Measurements from ENCODE around the gene ABHD8. TPM values are rescaled to one million over a fixed set of nuclear protein-coding genes. Genes with fewer than 3 reads are reported as not detected.
"Not testable (repeated sequence)": the region's sequence is repeated elsewhere in the genome, so short reads cannot be mapped to it uniquely, and the experiment has no call there.

The ABHD8 gene
- total RNA-seq, 3 donors from 2014 or later: 3.6 to 4.5 (median 3.7) TPM

GRCh38 chr19:17283504-17283996, 19.7 kb downstream of the ABHD8 start:
- Mint-ChIP-seq H3K9me3 (no peaks in the 10 kb centered on the region), H3K27me3 (ENCODE audit: low read depth) (peaks cover 8% of the 10 kb centered on the region), H3K36me3 (ENCODE audit: insufficient read depth) (no peaks in the 10 kb centered on the region), H3K4me3 (no peak overlapping the region), H3K4me1 (ENCODE audit: low read depth) (peaks cover 7% of the 10 kb centered on the region)
- ATAC-seq (no peak), DNase-seq (no peak)

DNA sequence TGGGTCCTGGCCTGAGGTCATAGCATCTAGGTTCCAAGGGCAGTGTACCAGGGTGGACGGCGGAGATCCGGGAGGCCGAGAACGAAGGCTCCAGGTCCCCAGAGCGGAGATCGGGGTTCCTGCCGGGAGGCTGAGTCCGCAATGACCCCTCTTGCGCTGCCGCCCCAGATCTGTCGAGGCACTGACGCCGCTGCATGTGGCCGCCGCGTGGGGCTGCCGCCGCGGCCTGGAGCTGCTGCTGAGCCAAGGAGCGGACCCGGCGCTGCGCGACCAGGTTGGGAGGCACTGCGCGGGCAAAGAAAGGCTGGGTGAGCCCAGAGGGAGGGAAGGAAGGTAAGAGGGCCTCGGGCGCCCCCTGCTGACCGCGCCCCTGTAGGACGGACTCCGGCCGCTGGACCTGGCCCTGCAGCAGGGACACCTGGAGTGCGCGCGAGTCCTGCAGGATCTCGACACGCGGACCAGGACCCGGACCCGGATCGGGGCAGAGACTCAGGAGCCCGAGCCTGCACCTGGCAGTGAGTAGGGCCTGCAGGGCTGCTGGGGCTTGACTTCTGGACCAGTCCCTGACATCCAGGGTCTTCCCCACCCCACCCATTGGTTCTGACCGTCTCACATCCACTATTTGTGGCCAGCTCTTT, 20.6 kb downstream of the ABHD8 start:
- peaks cover 7% of the 10 kb centered on the region for H3K4me1 Mint-ChIP-seq (ENCODE audit: low read depth)
- H3K36me3 Mint-ChIP-seq (ENCODE audit: insufficient read depth): peaks cover under 1% of the 10 kb centered on the region

DNA sequence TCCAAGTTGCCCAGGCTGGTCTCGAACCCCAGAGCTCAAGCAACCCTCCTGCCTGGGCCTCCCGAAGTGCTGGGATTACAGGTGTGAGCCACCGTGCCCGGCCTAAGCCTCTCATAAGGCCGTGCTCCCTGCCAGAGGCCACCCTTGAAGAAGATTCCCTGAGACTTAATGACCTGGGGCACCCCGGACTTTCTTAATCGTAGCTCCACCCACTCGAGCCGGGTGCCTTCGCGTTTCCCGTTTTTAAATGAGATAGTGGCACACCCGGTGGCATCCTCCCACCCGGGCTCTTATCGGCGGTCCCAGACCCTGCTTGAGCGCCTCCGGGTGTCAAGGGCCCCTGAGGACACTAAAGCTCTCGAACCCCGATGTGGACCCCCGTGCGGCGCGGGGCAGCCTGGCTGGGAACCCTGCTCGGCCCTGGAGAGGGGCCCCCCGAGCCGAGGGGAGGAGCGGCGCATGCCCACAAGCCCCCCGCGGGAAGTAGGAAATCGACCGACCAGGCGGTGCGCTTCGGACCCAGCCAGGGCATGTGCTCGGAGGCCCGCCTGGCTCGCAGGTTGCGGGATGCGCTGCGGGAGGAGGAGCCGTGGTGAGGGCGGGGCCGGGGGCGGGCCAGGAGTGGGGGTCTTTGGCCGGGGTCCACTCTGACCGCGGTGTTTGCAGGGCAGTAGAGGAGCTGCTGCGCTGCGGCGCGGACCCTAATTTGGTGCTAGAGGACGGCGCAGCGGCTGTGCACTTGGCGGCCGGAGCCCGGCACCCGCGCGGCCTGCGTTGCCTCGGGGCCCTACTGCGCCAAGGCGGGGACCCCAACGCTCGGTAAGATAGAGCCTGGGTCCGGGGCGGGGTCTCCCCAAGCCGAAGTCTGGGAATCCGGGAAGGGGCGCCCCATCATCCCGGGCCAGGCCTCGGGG, 21.6 kb downstream of the ABHD8 start, which contains the start of gene ANKLE1:
Gene ANKLE1, plus strand, starts transcription at position 511 of the 914 bp plus-strand sequence. Its CDS starts 20 bp downstream, at position 531.
- Mint-ChIP-seq H3K27me3 (ENCODE audit: low read depth) (peaks cover under 1% of the 10 kb centered on the region), H3K36me3 (ENCODE audit: insufficient read depth) (peaks cover 6% of the 10 kb centered on the region), H3K4me1 (ENCODE audit: low read depth) (peaks cover 7% of the 10 kb centered on the region), H3K4me3 (peak within 1 kb of the TSS; percentile 82), H3K9me3 (no peaks in the 10 kb centered on the region)
- DNase-seq: no peak
- ATAC-seq: peak; percentile 25 to 57

More for the DNA sequence above, 20.6 kb downstream of the ABHD8 start:
- ATAC-seq (peak; percentile 91 to 95), DNase-seq (peak; percentile 73)
- Mint-ChIP-seq H3K27me3 (ENCODE audit: low read depth) (peaks cover 4% of the 10 kb centered on the region), H3K9me3 (no peaks in the 10 kb centered on the region), H3K4me3 (peak overlapping the region; percentile 82)

GRCh38 chr19:17279436-17279835, 23.8 kb downstream of the ABHD8 start:
- Mint-ChIP-seq H3K9me3 (no peaks in the 10 kb centered on the region), H3K4me1 (ENCODE audit: low read depth) (peaks cover 7% of the 10 kb centered on the region), H3K27me3 (ENCODE audit: low read depth) (no peaks in the 10 kb centered on the region), H3K4me3 (no peak overlapping the region), H3K36me3 (ENCODE audit: insufficient read depth) (peaks cover 20% of the 10 kb centered on the region)
- no peak for DNase-seq
- ATAC-seq: no peak

DNA sequence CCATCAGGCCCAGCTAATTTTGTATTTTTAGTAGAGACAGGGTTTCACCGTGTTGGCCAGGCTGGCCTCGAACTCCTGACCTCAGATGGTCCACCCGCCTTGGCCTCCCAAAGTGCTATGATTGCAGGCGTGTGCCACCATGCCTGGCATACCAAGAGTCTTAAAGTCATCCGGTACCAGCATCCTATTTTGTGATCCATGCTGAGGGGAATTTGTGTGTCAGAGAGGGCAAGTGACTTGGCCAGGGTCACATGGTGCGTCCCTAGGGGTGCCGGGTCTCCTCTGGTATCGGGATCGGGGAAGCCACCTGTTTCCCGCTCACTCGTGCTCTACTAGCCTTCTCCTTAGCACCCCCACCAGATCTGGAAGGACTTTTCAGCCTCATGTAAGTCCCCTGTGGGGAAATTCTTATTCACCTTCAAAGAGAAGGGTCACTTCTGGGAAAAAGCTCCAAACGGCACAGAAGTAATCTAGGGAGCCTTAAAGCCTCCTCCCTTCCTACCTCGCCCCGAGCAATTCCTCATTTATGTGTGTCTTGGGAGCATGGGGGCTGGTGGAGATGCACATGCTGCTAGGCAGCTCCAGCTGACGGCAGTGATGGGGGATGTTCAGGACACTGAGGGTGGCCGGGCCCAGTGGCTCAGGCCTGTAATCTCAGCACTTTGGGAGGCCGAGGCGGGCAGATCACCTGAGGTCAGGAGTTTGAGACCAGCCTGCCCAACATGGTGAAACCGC, 27.6 kb downstream of the ABHD8 start:
- Mint-ChIP-seq H3K9me3 (no peaks in the 10 kb centered on the region), H3K4me3 (no peak overlapping the region), H3K27me3 (ENCODE audit: low read depth) (no peaks in the 10 kb centered on the region), H3K36me3 (ENCODE audit: insufficient read depth) (peaks cover 26% of the 10 kb centered on the region), H3K4me1 (ENCODE audit: low read depth) (no peaks in the 10 kb centered on the region)
- DNase-seq: no peak
- no peak for ATAC-seq

- H3K36me3 Mint-ChIP-seq (ENCODE audit: insufficient read depth): peaks cover 28% of the 10 kb centered on the region
- H3K9me3 Mint-ChIP-seq; ATAC-seq; H3K4me1 Mint-ChIP-seq (ENCODE audit: low read depth); H3K4me3 Mint-ChIP-seq; H3K27me3 Mint-ChIP-seq (ENCODE audit: low read depth); DNase-seq: not testable (repeated sequence)
Measured at GRCh38 chr19:17274892-17275291, 28.3 kb downstream of the ABHD8 start.

GRCh38 chr19:17268754-17269153, 34.5 kb downstream of the ABHD8 start:
- H3K27me3 Mint-ChIP-seq (ENCODE audit: low read depth): no peaks in the 10 kb centered on the region
- H3K36me3 Mint-ChIP-seq (ENCODE audit: insufficient read depth): peaks cover 7% of the 10 kb centered on the region
- no peak for ATAC-seq
- H3K9me3 Mint-ChIP-seq: peaks cover 4% of the 10 kb centered on the region
- peaks cover 21% of the 10 kb centered on the region for H3K4me1 Mint-ChIP-seq (ENCODE audit: low read depth)
- H3K4me3 Mint-ChIP-seq: peak overlapping the region; percentile 93
- DNase-seq: no peak

GRCh38 chr19:17266975-17267788, 36.0 kb downstream of the ABHD8 start, which contains the start of gene BABAM1:
BABAM1 (plus strand) TSS chr19:17267443; CDS start chr19:17268807, 1,364 bp downstream.
- DNase-seq (peak; percentile 88), ATAC-seq (peak; percentile 95 to 97)
- peaks cover 4% of the 10 kb centered on the region for H3K9me3 Mint-ChIP-seq
- peaks cover 23% of the 10 kb centered on the region for H3K4me1 Mint-ChIP-seq (ENCODE audit: low read depth)
- no peaks in the 10 kb centered on the region for H3K27me3 Mint-ChIP-seq (ENCODE audit: low read depth)
- peaks cover 7% of the 10 kb centered on the region for H3K36me3 Mint-ChIP-seq (ENCODE audit: insufficient read depth)
- H3K4me3 Mint-ChIP-seq: peak within 1 kb of the TSS; percentile 93

DNA sequence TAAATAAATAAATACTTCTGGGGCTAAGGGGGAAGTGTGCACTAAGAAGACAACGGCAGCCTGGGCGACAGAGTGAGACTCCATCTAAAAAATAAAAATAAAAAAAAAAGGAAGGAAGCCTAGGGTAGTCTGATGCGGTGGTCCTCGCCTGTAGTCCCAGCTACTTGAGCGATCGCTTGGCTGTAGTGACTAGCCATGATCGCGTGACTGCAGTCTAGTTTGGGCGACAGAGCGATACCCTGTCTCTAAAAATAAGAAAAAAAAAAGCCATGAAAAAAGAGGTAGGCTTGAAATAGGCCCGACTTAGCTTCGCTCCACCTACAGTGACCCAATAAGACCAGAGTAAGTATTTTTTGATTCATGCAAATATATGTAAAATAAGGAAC, 36.6 kb downstream of the ABHD8 start:
- H3K4me1 Mint-ChIP-seq (ENCODE audit: low read depth): peaks cover 23% of the 10 kb centered on the region
- ATAC-seq (no peak), DNase-seq (no peak)
- H3K9me3 Mint-ChIP-seq: peaks cover 4% of the 10 kb centered on the region
- peaks cover 6% of the 10 kb centered on the region for H3K36me3 Mint-ChIP-seq (ENCODE audit: insufficient read depth)
- H3K4me3 Mint-ChIP-seq: peak overlapping the region; percentile 93
- H3K27me3 Mint-ChIP-seq (ENCODE audit: low read depth): no peaks in the 10 kb centered on the region

GRCh38 chr19:17266026-17266425, 37.2 kb downstream of the ABHD8 start:
- Mint-ChIP-seq H3K9me3 (peaks cover 4% of the 10 kb centered on the region), H3K36me3 (ENCODE audit: insufficient read depth) (peaks cover 2% of the 10 kb centered on the region), H3K4me3 (no peak overlapping the region), H3K27me3 (ENCODE audit: low read depth) (no peaks in the 10 kb centered on the region), H3K4me1 (ENCODE audit: low read depth) (peaks cover 24% of the 10 kb centered on the region)
- ATAC-seq: no peak
- DNase-seq: no peak

DNA sequence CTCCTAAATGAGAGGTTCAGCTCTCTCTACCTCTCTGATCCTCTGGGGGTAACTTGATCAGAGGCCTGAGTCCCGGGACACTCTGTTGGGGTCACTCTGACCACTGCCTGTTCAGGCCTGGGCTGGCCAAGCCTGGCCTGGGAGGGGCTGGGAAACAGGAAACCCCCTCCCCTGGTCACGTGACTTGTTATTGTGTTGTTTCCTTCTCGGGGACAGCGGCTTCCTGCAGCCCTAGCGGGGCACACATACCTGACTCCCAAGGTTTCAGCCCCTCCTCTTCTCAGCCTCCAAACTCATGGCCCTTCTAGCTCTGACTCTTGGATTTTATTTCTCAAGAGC, 38.6 kb downstream of the ABHD8 start, which contains the start of gene USHBP1:
Gene USHBP1, minus strand, starts transcription at position 105 of the 339 bp plus-strand sequence. CDS start 446 bp downstream, outside the sequence.
- ATAC-seq (no peak), DNase-seq (no peak)
- peaks cover 30% of the 10 kb centered on the region for H3K4me1 Mint-ChIP-seq (ENCODE audit: low read depth)

GRCh38 chr19:17263712-17264640, 39.2 kb downstream of the ABHD8 start:
- peaks cover 30% of the 10 kb centered on the region for H3K4me1 Mint-ChIP-seq (ENCODE audit: low read depth)
- no peak overlapping the region for H3K4me3 Mint-ChIP-seq
- peaks cover 4% of the 10 kb centered on the region for H3K9me3 Mint-ChIP-seq
- H3K36me3 Mint-ChIP-seq (ENCODE audit: insufficient read depth): no peaks in the 10 kb centered on the region
- DNase-seq: no peak
- no peaks in the 10 kb centered on the region for H3K27me3 Mint-ChIP-seq (ENCODE audit: low read depth)
- ATAC-seq: no peak

More for the DNA sequence above, 38.6 kb downstream of the ABHD8 start, which contains the start of gene USHBP1:
- no peaks in the 10 kb centered on the region for H3K36me3 Mint-ChIP-seq (ENCODE audit: insufficient read depth)
- no peak within 1 kb of the TSS for H3K4me3 Mint-ChIP-seq
- peaks cover 4% of the 10 kb centered on the region for H3K9me3 Mint-ChIP-seq
- no peaks in the 10 kb centered on the region for H3K27me3 Mint-ChIP-seq (ENCODE audit: low read depth)
